OCI-LY1 (cell line): ENCODE data around the gene LRP2.

Experiments
- H2AFZ ChIP-seq: fragments of 200-600 bp; sonication (generic), shearing (Covaris generic); 2 replicates; pipeline ENCODE4 v1.6.0; 2014; ENCODE audit warnings: antibody characterized with exemption, mild to moderate bottlenecking, low read length
- H3F3A ChIP-seq: fragments of 200-600 bp; sonication (generic), shearing (Covaris generic); 2 replicates; pipeline ENCODE4 v1.6.0; 2014; ENCODE audit warnings: mild to moderate bottlenecking, antibody characterized with exemption, low read length, moderate library complexity; ENCODE audit not compliant: insufficient read depth
- H3K27ac ChIP-seq: fragments of 200-600 bp; sonication (generic); 2 replicates; pipeline ENCODE4 v1.5.1; 2014; ENCODE audit warnings: low read length, mixed run types, mild to moderate bottlenecking, low read depth; ENCODE audit not compliant: poor library complexity, severe bottlenecking
- H3K27me3 ChIP-seq: fragments of 200-600 bp; sonication (generic); 2 replicates; pipeline ENCODE4 v1.6.0; 2014; ENCODE audit warnings: antibody characterized with exemption, mild to moderate bottlenecking, low read length, moderate library complexity; ENCODE audit not compliant: insufficient read depth
- H3K36me3 ChIP-seq: fragments of 200-600 bp; sonication (generic); 2 replicates; pipeline ENCODE4 v1.6.1; 2014; ENCODE audit warnings: mild to moderate bottlenecking, antibody characterized with exemption, low read length, moderate library complexity, mixed read lengths; ENCODE audit not compliant: insufficient read depth
- H3K4me1 ChIP-seq: fragments of 200-600 bp; sonication (generic); 2 replicates; pipeline ENCODE4 v1.5.1; 2014; ENCODE audit warnings: mild to moderate bottlenecking, low read length, moderate library complexity; ENCODE audit not compliant: insufficient read depth, severe bottlenecking
- H3K4me2 ChIP-seq: fragments of 200-600 bp; sonication (generic), shearing (Covaris generic); 2 replicates; pipeline ENCODE4 v1.6.1; 2014; ENCODE audit warnings: low read length
- H3K4me3 ChIP-seq: fragments of 200-600 bp; sonication (generic); 2 replicates; pipeline ENCODE4 v1.5.1; 2014; ENCODE audit warnings: low read length, low read depth, mild to moderate bottlenecking, mixed read lengths; ENCODE audit not compliant: poor library complexity, severe bottlenecking
- H3K79me2 ChIP-seq: fragments of 200-600 bp; shearing (Covaris generic); 2 replicates; pipeline ENCODE4 v1.6.1; 2016; ENCODE audit warnings: mixed run types, low read length, mixed read lengths; ENCODE audit not compliant: insufficient read depth
- H3K9ac ChIP-seq: fragments of 200-600 bp; sonication (generic), shearing (Covaris generic); 2 replicates; pipeline ENCODE4 v1.6.1; 2014; ENCODE audit warnings: mild to moderate bottlenecking, low read length, mixed read lengths
- H3K9me2 ChIP-seq: fragments of 200-600 bp; sonication (generic), shearing (Covaris generic); 2 replicates; pipeline ENCODE4 v1.6.1; 2014; ENCODE audit warnings: low read depth, mild to moderate bottlenecking, low read length, mixed read lengths
- H3K9me3 ChIP-seq: fragments of 200-600 bp; shearing (Covaris generic); 2 replicates; pipeline ENCODE4 v1.6.1; 2014; ENCODE audit warnings: low read length, mixed read lengths
- H4K20me1 ChIP-seq: fragments of 200-600 bp; sonication (generic), shearing (Covaris generic); 2 replicates; pipeline ENCODE4 v1.6.0; 2016; ENCODE audit warnings: mild to moderate bottlenecking, low read length; ENCODE audit not compliant: insufficient read depth
- EZH2 ChIP-seq: fragments of 200-600 bp; sonication (generic), shearing (Covaris generic); IDR thresholded peaks from 2 replicates; pipeline ENCODE4 v1.8.0; 2017; ENCODE audit warnings: borderline replicate concordance, mixed run types, mild to moderate bottlenecking, antibody characterized with exemption, low read length, moderate library complexity, mixed read lengths
- TF ChIP-seq, protein P1 (sequence below): fragments of 200-600 bp; sonication (generic), shearing (Covaris generic); IDR thresholded peaks from 2 replicates; pipeline ENCODE4 v1.5.1; 2017; ENCODE audit warnings: mild to moderate bottlenecking, antibody characterized with exemption, low read length, moderate library complexity, mixed read lengths

The LRP2 gene

GRCh38 chr2:169237939-169238338, 124.4 kb downstream of the LRP2 start:
- H3K9ac ChIP-seq: no peak overlapping the region
- no peaks in the 10 kb centered on the region for H3K9me2 ChIP-seq
- no peaks in the 10 kb centered on the region for H3K4me1 ChIP-seq
- no peaks in the 10 kb centered on the region for H3K36me3 ChIP-seq
- no peaks in the 10 kb centered on the region for H3F3A ChIP-seq
- no peak overlapping the region for H3K4me2 ChIP-seq
- no peak overlapping the region for H2AFZ ChIP-seq
- no peaks in the 10 kb centered on the region for H4K20me1 ChIP-seq
- TF ChIP-seq, protein P1, sequence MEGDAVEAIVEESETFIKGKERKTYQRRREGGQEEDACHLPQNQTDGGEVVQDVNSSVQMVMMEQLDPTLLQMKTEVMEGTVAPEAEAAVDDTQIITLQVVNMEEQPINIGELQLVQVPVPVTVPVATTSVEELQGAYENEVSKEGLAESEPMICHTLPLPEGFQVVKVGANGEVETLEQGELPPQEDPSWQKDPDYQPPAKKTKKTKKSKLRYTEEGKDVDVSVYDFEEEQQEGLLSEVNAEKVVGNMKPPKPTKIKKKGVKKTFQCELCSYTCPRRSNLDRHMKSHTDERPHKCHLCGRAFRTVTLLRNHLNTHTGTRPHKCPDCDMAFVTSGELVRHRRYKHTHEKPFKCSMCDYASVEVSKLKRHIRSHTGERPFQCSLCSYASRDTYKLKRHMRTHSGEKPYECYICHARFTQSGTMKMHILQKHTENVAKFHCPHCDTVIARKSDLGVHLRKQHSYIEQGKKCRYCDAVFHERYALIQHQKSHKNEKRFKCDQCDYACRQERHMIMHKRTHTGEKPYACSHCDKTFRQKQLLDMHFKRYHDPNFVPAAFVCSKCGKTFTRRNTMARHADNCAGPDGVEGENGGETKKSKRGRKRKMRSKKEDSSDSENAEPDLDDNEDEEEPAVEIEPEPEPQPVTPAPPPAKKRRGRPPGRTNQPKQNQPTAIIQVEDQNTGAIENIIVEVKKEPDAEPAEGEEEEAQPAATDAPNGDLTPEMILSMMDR: no peak
- TF ChIP-seq EZH2: no peak
- no peak overlapping the region for H3K4me3 ChIP-seq
- no peak overlapping the region for H3K27ac ChIP-seq
- no peaks in the 10 kb centered on the region for H3K9me3 ChIP-seq
- no peaks in the 10 kb centered on the region for H3K27me3 ChIP-seq
- no peaks in the 10 kb centered on the region for H3K79me2 ChIP-seq

GRCh38 chr2:169237286-169237685, 125.0 kb downstream of the LRP2 start:
- no peaks in the 10 kb centered on the region for H3K4me1 ChIP-seq
- H3K4me3 ChIP-seq: no peak overlapping the region
- H3K79me2 ChIP-seq: no peaks in the 10 kb centered on the region
- no peak overlapping the region for H3K9ac ChIP-seq
- no peaks in the 10 kb centered on the region for H3K9me3 ChIP-seq
- H3K27me3 ChIP-seq: no peaks in the 10 kb centered on the region
- H3K9me2 ChIP-seq: no peaks in the 10 kb centered on the region
- no peaks in the 10 kb centered on the region for H3K36me3 ChIP-seq
- H3F3A ChIP-seq: no peaks in the 10 kb centered on the region
- TF ChIP-seq EZH2: no peak
- TF ChIP-seq, protein P1: no peak
- H2AFZ ChIP-seq: no peak overlapping the region
- no peaks in the 10 kb centered on the region for H4K20me1 ChIP-seq
- no peak overlapping the region for H3K27ac ChIP-seq
- H3K4me2 ChIP-seq: no peak overlapping the region

GRCh38 chr2:169232551-169233154, 129.7 kb downstream of the LRP2 start:
- H3K9me2 ChIP-seq: no peaks in the 10 kb centered on the region

More at GRCh38 chr2:169232551-169233154, 129.7 kb downstream of the LRP2 start:
- H3K36me3 ChIP-seq: no peaks in the 10 kb centered on the region
- no peaks in the 10 kb centered on the region for H4K20me1 ChIP-seq
- no peaks in the 10 kb centered on the region for H3K9me3 ChIP-seq
- no peaks in the 10 kb centered on the region for H3K4me1 ChIP-seq
- H3K9ac ChIP-seq: no peak overlapping the region
- H3K27me3 ChIP-seq: no peaks in the 10 kb centered on the region
- no peak overlapping the region for H3K27ac ChIP-seq
- TF ChIP-seq EZH2: no peak
- TF ChIP-seq, protein P1: no peak
- H3K4me2 ChIP-seq: no peak overlapping the region
- no peak overlapping the region for H3K4me3 ChIP-seq
- no peaks in the 10 kb centered on the region for H3F3A ChIP-seq
- no peaks in the 10 kb centered on the region for H3K79me2 ChIP-seq
- H2AFZ ChIP-seq: no peak overlapping the region
